Transverse colon (tissue), 4 donors: ENCODE results near the gene HSD17B3.

ENCODE experiments used
- POLR2A ChIP-seq: fragments of 450-650 bp; IDR thresholded peaks from one replicate; pipeline ENCODE4 v1.6.1; 2016; ENCODE audit warnings: antibody characterized with exemption, mild to moderate bottlenecking, moderate library complexity
- POLR2AphosphoS5 ChIP-seq, 3 donors: sonication (generic); formaldehyde crosslinking; IDR thresholded peaks; one replicate each; pipeline ENCODE4 v1.6.1; 2016; ENCODE audit warnings: antibody characterized with exemption in 3 of 3
- TF ChIP-seq, protein P1 (sequence below), 5 experiments: fragments of 200-600 bp in 3 of 5; fragments of 450-650 bp in 2 of 5; sonication (generic) in 3 of 5; IDR thresholded peaks; 1 replicate in 2 of 5; 2 replicates in 3 of 5; pipeline ENCODE4 v1.5.1; 2016 to 2017; ENCODE audit warnings: antibody characterized with exemption in 5 of 5, inconsistent platforms in 3 of 5, mild to moderate bottlenecking in 2 of 5, moderate library complexity in 1 of 5

DNA sequence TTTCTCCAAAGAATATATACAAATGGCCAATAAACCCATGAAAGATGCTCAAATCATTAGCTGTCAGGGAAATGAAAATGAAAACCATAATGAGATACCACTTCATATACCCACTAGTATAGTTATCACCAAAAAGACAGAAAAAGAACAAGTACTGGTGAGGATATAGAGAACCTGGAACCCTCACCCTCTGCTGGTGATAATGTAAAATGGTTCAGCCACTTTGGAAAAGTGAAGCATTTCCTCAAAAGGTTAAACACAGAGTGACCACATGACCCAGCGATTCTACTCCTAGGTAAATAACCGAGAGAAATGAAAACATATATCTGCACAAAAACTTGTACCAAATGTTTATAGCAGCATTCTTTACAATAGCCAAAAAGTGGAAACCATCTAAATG is 72.0 kb downstream of the HSD17B3 start:
- no peak for TF ChIP-seq POLR2AphosphoS5 (IDR thresholded peaks at IDR 0.05)
- TF ChIP-seq, protein P1, sequence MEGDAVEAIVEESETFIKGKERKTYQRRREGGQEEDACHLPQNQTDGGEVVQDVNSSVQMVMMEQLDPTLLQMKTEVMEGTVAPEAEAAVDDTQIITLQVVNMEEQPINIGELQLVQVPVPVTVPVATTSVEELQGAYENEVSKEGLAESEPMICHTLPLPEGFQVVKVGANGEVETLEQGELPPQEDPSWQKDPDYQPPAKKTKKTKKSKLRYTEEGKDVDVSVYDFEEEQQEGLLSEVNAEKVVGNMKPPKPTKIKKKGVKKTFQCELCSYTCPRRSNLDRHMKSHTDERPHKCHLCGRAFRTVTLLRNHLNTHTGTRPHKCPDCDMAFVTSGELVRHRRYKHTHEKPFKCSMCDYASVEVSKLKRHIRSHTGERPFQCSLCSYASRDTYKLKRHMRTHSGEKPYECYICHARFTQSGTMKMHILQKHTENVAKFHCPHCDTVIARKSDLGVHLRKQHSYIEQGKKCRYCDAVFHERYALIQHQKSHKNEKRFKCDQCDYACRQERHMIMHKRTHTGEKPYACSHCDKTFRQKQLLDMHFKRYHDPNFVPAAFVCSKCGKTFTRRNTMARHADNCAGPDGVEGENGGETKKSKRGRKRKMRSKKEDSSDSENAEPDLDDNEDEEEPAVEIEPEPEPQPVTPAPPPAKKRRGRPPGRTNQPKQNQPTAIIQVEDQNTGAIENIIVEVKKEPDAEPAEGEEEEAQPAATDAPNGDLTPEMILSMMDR (IDR thresholded peaks at IDR 0.05): no peak
- no peak for TF ChIP-seq POLR2A
